ENCODE data around the gene RBM19.

The RBM19 gene

DNA sequence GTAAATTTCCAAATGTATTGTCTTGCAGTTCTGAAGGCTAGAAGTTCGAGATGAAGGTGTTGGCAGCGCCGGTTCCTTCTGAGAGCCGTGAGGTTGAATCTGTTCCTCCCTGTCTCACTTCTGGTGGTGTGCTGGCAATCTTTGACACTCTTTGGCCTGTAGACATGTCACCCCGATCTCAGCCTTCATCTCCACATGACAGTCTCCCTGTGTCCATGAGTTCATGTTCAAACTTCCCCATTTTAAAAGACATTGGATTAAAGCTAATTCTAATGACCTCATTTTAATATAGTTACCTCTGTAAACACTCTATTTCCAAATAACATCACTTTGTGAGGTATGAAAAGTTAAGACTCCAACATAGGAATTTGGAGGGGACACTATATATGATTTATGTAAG, 4.1 kb upstream of the RBM19 start:
- Histone ChIP-seq H3K4me3 (replicated peaks; ENCODE audit: low read depth, low read length) (no peak overlapping the region), H3K27me3 (replicated peaks; ENCODE audit: control insufficient read depth, insufficient read depth, low read length) (no peaks in the 10 kb centered on the region), H3K36me3 (ENCODE audit: control insufficient read depth, insufficient read depth, low read length) (no peaks in the 10 kb centered on the region)
- DNase-seq (ENCODE audit: extremely low read depth, insufficient read length), result no peak
- TF ChIP-seq CTCF (IDR thresholded peaks at IDR 0.05; ENCODE audit: insufficient read depth, low read length, poor library complexity, severe bottlenecking), result no peak

DNA sequence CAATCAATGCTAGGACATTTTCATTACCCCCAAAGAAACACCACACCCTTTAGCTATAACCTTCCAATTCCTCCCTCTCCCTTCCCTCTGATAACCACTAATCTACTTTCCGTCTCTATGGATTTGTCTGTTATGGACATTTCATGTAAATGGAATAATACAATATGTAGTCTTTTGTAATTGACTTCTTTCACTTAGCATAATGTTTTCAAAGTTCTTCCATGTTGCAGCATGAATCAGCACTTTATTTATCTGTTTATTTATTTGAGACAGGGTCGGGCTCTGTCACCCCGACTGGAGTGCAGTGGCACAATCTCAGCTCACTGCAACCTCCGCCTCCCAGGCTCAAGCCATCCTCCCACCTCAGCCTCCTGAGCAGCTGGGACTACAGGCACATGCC, 1.2 kb upstream of the RBM19 start:
- no peak overlapping the region for H3K4me3 ChIP-seq (replicated peaks; ENCODE audit: low read depth, low read length)
- H3K36me3 ChIP-seq (ENCODE audit: control insufficient read depth, insufficient read depth, low read length), result no peaks in the 10 kb centered on the region
- no peaks in the 10 kb centered on the region for H3K27me3 ChIP-seq (replicated peaks; ENCODE audit: control insufficient read depth, insufficient read depth, low read length)
- no peak for TF ChIP-seq CTCF (IDR thresholded peaks at IDR 0.05; ENCODE audit: insufficient read depth, low read length, poor library complexity, severe bottlenecking)
- DNase-seq (ENCODE audit: extremely low read depth, insufficient read length), result no peak

DNA sequence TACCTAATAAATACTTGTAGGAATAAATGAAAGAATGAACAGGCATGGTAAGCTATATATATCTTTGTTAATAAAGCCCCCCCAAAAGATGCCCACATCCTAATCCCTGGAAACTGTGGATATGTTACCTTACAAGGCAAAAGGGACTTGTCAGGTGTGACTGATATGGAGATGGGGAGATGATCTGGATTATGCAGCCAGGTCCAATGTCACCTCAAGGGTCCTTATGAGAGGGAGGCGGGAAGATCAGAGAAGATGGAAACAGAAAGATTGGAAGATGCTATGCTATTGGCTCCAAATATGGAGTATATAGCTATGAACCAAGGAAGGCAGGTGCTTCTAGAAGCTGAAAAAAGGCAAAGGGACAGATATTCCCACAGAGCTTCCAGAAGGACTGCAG, 3.4 kb downstream of the RBM19 start:
- H3K36me3 ChIP-seq (ENCODE audit: control insufficient read depth, insufficient read depth, low read length), result peaks cover 23% of the 10 kb centered on the region

GRCh38 chr12:113961921-113962710, 4.0 kb downstream of the RBM19 start:
- H3K36me3 ChIP-seq (ENCODE audit: control insufficient read depth, insufficient read depth, low read length), result peaks cover 26% of the 10 kb centered on the region
- no peaks in the 10 kb centered on the region for H3K27me3 ChIP-seq (replicated peaks; ENCODE audit: control insufficient read depth, insufficient read depth, low read length)
- H3K4me3 ChIP-seq (replicated peaks; ENCODE audit: low read depth, low read length), result peak overlapping the region; percentile 32
- peak; percentile 35 for DNase-seq (ENCODE audit: extremely low read depth, insufficient read length)
- no peak for TF ChIP-seq CTCF (IDR thresholded peaks at IDR 0.05; ENCODE audit: insufficient read depth, low read length, poor library complexity, severe bottlenecking)

More for the DNA sequence above, 3.4 kb downstream of the RBM19 start:
- no peak for TF ChIP-seq CTCF (IDR thresholded peaks at IDR 0.05; ENCODE audit: insufficient read depth, low read length, poor library complexity, severe bottlenecking)
- H3K4me3 ChIP-seq (replicated peaks; ENCODE audit: low read depth, low read length), result no peak overlapping the region
- DNase-seq (ENCODE audit: extremely low read depth, insufficient read length), result no peak
- H3K27me3 ChIP-seq (replicated peaks; ENCODE audit: control insufficient read depth, insufficient read depth, low read length), result no peaks in the 10 kb centered on the region

DNA sequence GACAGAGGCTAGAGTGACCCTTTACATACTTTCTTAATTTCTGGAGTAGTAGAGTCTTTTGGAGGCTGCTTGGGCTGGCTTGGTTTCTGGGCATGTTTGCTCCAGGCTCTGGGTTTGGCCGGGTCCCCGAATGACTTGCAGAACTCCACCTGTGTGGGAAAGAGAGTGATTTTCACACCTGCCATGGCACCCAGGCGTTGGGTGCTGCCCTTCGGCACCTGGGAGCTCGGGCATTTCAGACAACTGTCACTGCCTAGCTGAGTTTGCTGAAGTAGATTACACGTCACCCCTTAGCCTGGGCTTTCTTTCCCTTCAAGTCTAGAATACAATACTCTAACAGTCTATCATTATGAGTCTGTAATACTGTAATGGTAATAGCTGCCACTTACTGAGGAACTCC, 6.1 kb downstream of the RBM19 start:
- no peak overlapping the region for H3K4me3 ChIP-seq (replicated peaks; ENCODE audit: low read depth, low read length)
- peaks cover 32% of the 10 kb centered on the region for H3K36me3 ChIP-seq (ENCODE audit: control insufficient read depth, insufficient read depth, low read length)
- no peak for DNase-seq (ENCODE audit: extremely low read depth, insufficient read length)
- no peak for TF ChIP-seq CTCF (IDR thresholded peaks at IDR 0.05; ENCODE audit: insufficient read depth, low read length, poor library complexity, severe bottlenecking)
- no peaks in the 10 kb centered on the region for H3K27me3 ChIP-seq (replicated peaks; ENCODE audit: control insufficient read depth, insufficient read depth, low read length)

Data from GM06990 (cell line).